NCI-H2196 treated with DMSO at 0.1 percent for 48 hours (cell line): ENCODE data around the gene DLST.

ENCODE experiments used
- DNase-seq: peaks from one replicate; lab custom pipeline; 2025; ENCODE audit not compliant: unreplicated experiment; lab: John Stamatoyannopoulos, UW

Gene DLST

GRCh38 chr14:74952697-74953484 lies 71.2 kb downstream of the DLST start:
- no peak for DNase-seq
